ENCODE results near the gene ARID1B. TPM values are rescaled to one million over a fixed set of nuclear protein-coding genes. Genes with fewer than 3 reads are reported as not detected.
A peak's percentile ranks its signal among the peaks of the same experiment; 100 is the strongest.

ARID1B gene
- total and polyA plus RNA-seq, 9 of the 15 experiments (the other 6 are each of a cell fraction or from before 2014, with no cell fraction given) = 12.5 to 50.5 (median 25.8) TPM

GRCh38 chr6:157034436-157035230 is 257.5 kb downstream of the ARID1B start:
- 17% methylated on average over 6 of the region's 6 CpGs for WGBS (ENCODE audit: insufficient coverage, low coverage, missing lambda C conversion rate)
- Histone ChIP-seq H3K36me3 (ENCODE audit: control insufficient read depth, insufficient read depth, low read length) (no peaks in the 10 kb centered on the region), H3K4me2 (ENCODE audit: insufficient read depth, low read length) (no peak overlapping the region), H3K9ac (ENCODE audit: insufficient read depth in 1 of 2, low read depth in 2 of 2, low read length in 2 of 2) (no peak overlapping the region), H3K27ac (ENCODE audit: extremely low read depth, low read depth, low read length) (no peak overlapping the region), H3K27me3 (ENCODE audit: control insufficient read depth in 2 of 2, insufficient read depth in 2 of 2, low read length in 2 of 2) (no peaks in the 10 kb centered on the region), H4K20me1 (replicated peaks; ENCODE audit: control insufficient read depth, insufficient read depth, low read length) (0 out of 2 replicates have a peak, but pooled peaks cover 5% of the 10 kb centered on the region), H3K4me3 (no peak overlapping the region), H3K4me1 (replicated peaks in 1 of 2; ENCODE audit: control insufficient read depth in 2 of 2, insufficient read depth in 2 of 2, low read length in 2 of 2) (no peaks in the 10 kb centered on the region; a peak in 3 of 5 replicates), H3K79me2 (ENCODE audit: control insufficient read depth, insufficient read depth, low read length) (peaks cover 24% of the 10 kb centered on the region), H3K9me3 (replicated peaks; ENCODE audit: control insufficient read depth, insufficient read depth, low read depth, low read length) (no peaks in the 10 kb centered on the region), H2AFZ (ENCODE audit: low read depth, low read length) (no peak overlapping the region), H3K9me1 (ENCODE audit: control insufficient read depth, insufficient read depth, low read length) (no peaks in the 10 kb centered on the region)
- no TSS peak for BruUV-seq (replicated peaks)
- FAIRE-seq (peak; percentile 88), DNase-seq (ENCODE audit: extremely low read depth in 1 of 4, low spot score in 3 of 4) (peak; percentile 49 to 66 (median 58)), ATAC-seq (peak; percentile 85)
- POLR2A ChIA-PET = interaction anchor here (1.1 to 2.4 kb wide), 4 partner anchors 8 to 13 kb away, joined by 3 to 13 read pairs (median 4); no protein-coding TSS in a partner anchor
- in situ Hi-C loops (cut with MboI) (no loop called here), intact Hi-C loops (cut with micrococcal nuclease) (loop anchor here (1.0 to 10.0 kb wide), 3 partner anchors 120 to 238 kb away; no protein-coding TSS in a partner anchor)
- CTCF ChIA-PET (ENCODE audit: low intra/inter-chr PET ratio) = interaction anchor here (0.6 to 3.9 kb wide), 7 partner anchors 46 to 633 kb away, joined by 3 to 35 read pairs (median 4); no protein-coding TSS in a partner anchor
- TF ChIP-seq ZFP1 (CRISPR knock-in tag; IDR thresholded peaks at IDR 0.05) = no peak
- no peak for TF ChIP-seq CCAR2 (IDR thresholded peaks at IDR 0.05; ENCODE audit: low read depth, low read length)
- TF ChIP-seq REST (IDR thresholded peaks at IDR 0.05; ENCODE audit: borderline replicate concordance) = peak; percentile 66
- TF ChIP-seq REST (CRISPR knock-in tag; IDR thresholded peaks at IDR 0.05; ENCODE audit: low read depth) = no peak
- TF ChIP-seq CBFA2T3 (IDR thresholded peaks at IDR 0.05) = no peak
- TF ChIP-seq XRCC4 (IDR thresholded peaks at IDR 0.05; ENCODE audit: extremely low read depth, insufficient read depth, insufficient read length) = no peak
- peak; percentile 60 to 85 (median 70); a peak in 5 of 6 replicates for TF ChIP-seq CTCF (IDR thresholded peaks at IDR 0.05 in 2 of 3, conservative IDR thresholded peaks at IDR 0.05 in 1 of 3; ENCODE audit: insufficient read depth in 2 of 3, low read depth in 1 of 3, low read length in 3 of 3)
- TF ChIP-seq TFAM (CRISPR knock-in tag; conservative IDR thresholded peaks at IDR 0.05) = no peak
- no peak for TF ChIP-seq SNAPC5 (CRISPR knock-in tag; IDR thresholded peaks at IDR 0.05)
